Peyer's patch (tissue), 4 donors: ENCODE results near the gene CCNH. TPM values are rescaled to one million over a fixed set of nuclear protein-coding genes. Genes with fewer than 3 reads are reported as not detected.

Experiments used
- DNase-seq, 3 donors: peaks; one replicate each; pipeline ENCODE4 v3.0.0-alpha.2; 2017 to 2019
- H3K27ac ChIP-seq, 4 donors: fragments of 200-600 bp; sonication (generic); one replicate each; pipeline ENCODE4 v1.5.1; 2016 to 2019
- H3K27me3 ChIP-seq, 2 donors: fragments of 200-600 bp; sonication (generic); one replicate each; pipeline ENCODE4 v1.5.1; 2019
- H3K36me3 ChIP-seq, 3 donors: fragments of 200-600 bp; sonication (generic); one replicate each; pipeline ENCODE4 v1.5.1; 2016 to 2019
- H3K4me1 ChIP-seq, 4 donors: fragments of 200-600 bp; sonication (generic); one replicate each; pipeline ENCODE4 v1.5.1; 2016 to 2019
- H3K4me3 ChIP-seq, 4 donors: fragments of 200-600 bp; sonication (generic); 1 replicate in 3 of 4; 2 replicates in 1 of 4; pipeline ENCODE4 v1.5.1; 2016 to 2019; ENCODE audit warnings: mild to moderate bottlenecking in 1 of 4
- H3K9me3 ChIP-seq, 4 donors: fragments of 200-600 bp; sonication (generic); one replicate each; pipeline ENCODE4 v1.5.1; 2016 to 2019; ENCODE audit warnings: mild to moderate bottlenecking in 1 of 4
- POLR2A ChIP-seq, 2 donors: fragments of 450-650 bp; IDR thresholded peaks; one replicate each; pipeline ENCODE4 v1.5.1; 2017; ENCODE audit warnings: antibody characterized with exemption in 2 of 2, mild to moderate bottlenecking in 2 of 2, moderate library complexity in 2 of 2
- total RNA-seq, 4 donors: library from RNA; depleted of rRNA; stranded (reverse); fragments of >200 nt; gene quantifications; one replicate each; pipeline ENCODE4 v1.1.0, GENCODE V29; 2016
- TF ChIP-seq, protein P1 (sequence below), 6 experiments: fragments of 450-650 bp in 4 of 6; fragments of 200-600 bp in 2 of 6; sonication (generic) in 1 of 6; IDR thresholded peaks; one replicate each; pipeline ENCODE4 v1.5.1; 2017 to 2019; ENCODE audit warnings: antibody characterized with exemption in 6 of 6, mild to moderate bottlenecking in 3 of 6, moderate library complexity in 1 of 6

CCNH gene
- total RNA-seq, 4 donors from 2014 or later, result 81.7 to 370 (median 127) TPM

- H3K9me3 ChIP-seq, result no peaks in the 10 kb centered on the region
- H3K4me1 ChIP-seq, result no peaks in the 10 kb centered on the region
- no peaks in the 10 kb centered on the region for H3K27me3 ChIP-seq
- no peak for DNase-seq
- H3K36me3 ChIP-seq, result no peaks in the 10 kb centered on the region
- H3K27ac ChIP-seq, result no peak overlapping the region
- H3K4me3 ChIP-seq, result no peak overlapping the region
- TF ChIP-seq POLR2A (IDR thresholded peaks at IDR 0.05), result no peak
- TF ChIP-seq, protein P1, sequence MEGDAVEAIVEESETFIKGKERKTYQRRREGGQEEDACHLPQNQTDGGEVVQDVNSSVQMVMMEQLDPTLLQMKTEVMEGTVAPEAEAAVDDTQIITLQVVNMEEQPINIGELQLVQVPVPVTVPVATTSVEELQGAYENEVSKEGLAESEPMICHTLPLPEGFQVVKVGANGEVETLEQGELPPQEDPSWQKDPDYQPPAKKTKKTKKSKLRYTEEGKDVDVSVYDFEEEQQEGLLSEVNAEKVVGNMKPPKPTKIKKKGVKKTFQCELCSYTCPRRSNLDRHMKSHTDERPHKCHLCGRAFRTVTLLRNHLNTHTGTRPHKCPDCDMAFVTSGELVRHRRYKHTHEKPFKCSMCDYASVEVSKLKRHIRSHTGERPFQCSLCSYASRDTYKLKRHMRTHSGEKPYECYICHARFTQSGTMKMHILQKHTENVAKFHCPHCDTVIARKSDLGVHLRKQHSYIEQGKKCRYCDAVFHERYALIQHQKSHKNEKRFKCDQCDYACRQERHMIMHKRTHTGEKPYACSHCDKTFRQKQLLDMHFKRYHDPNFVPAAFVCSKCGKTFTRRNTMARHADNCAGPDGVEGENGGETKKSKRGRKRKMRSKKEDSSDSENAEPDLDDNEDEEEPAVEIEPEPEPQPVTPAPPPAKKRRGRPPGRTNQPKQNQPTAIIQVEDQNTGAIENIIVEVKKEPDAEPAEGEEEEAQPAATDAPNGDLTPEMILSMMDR (IDR thresholded peaks at IDR 0.05), result no peak
Observed at GRCh38 chr5:87430863-87431457, 18.2 kb upstream of the CCNH start.

DNA sequence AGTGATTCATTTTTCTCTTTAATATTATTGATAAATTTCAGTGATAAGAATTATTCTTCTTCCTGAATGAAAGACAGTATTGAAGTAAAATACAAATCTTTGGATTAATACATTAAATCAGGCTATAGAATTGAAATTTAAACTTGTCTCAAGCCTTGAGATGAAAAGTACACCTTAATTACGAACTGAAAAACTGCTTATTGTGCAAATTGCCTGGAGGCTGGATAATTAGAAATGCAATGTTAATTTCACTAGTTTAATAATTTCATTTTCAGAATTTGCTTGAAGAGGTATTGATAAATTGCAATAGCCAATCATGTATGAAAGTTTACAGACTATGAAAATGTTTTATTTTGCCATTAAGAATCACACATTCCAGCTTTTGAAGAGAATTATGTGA, 11.0 kb upstream of the CCNH start:
- Histone ChIP-seq H3K27me3 (no peaks in the 10 kb centered on the region), H3K4me1 (no peaks in the 10 kb centered on the region), H3K27ac (no peak overlapping the region), H3K4me3 (no peak overlapping the region), H3K36me3 (no peaks in the 10 kb centered on the region), H3K9me3 (no peaks in the 10 kb centered on the region)
- no peak for TF ChIP-seq POLR2A (IDR thresholded peaks at IDR 0.05)
- TF ChIP-seq, protein P1 (IDR thresholded peaks at IDR 0.05), result no peak
- DNase-seq, result no peak

GRCh38 chr5:87421307-87421706, 8.6 kb upstream of the CCNH start:
- H3K36me3 ChIP-seq, result no peaks in the 10 kb centered on the region
- H3K27ac ChIP-seq, result no peak overlapping the region
- H3K4me3 ChIP-seq, result no peak overlapping the region
- no peaks in the 10 kb centered on the region for H3K27me3 ChIP-seq
- TF ChIP-seq POLR2A (IDR thresholded peaks at IDR 0.05), result no peak
- TF ChIP-seq, protein P1 (IDR thresholded peaks at IDR 0.05), result no peak
- DNase-seq, result no peak
- no peaks in the 10 kb centered on the region for H3K4me1 ChIP-seq
- no peaks in the 10 kb centered on the region for H3K9me3 ChIP-seq

- no peak for DNase-seq
- Histone ChIP-seq H3K27me3 (no peaks in the 10 kb centered on the region), H3K4me1 (no peaks in the 10 kb centered on the region), H3K27ac (no peak overlapping the region), H3K36me3 (no peaks in the 10 kb centered on the region), H3K9me3 (no peaks in the 10 kb centered on the region), H3K4me3 (no peak overlapping the region)
- TF ChIP-seq, protein P1 (IDR thresholded peaks at IDR 0.05), result no peak
- TF ChIP-seq POLR2A (IDR thresholded peaks at IDR 0.05), result no peak
Observed at GRCh38 chr5:87418506-87418905, 5.8 kb upstream of the CCNH start.

DNA sequence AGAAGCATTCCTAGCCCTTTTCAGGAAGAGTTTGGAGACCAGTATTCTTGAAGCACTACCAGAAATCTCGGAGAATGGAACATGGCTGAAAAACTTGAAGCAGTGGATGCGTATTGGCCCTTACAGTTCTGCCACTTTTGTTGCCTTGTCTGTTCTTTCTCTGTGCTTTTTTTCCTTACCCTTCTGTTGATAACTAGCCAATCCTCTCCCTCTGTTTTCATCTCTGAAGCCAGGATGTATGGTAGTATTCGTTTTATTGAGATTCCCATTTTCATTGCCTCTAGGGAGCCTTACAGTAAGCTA, 564 bp upstream of the CCNH start:
- H3K4me3 ChIP-seq, result peak overlapping the region; percentile 72 to 84 (median 78)

More for the DNA sequence above, 564 bp upstream of the CCNH start:
- H3K27ac ChIP-seq, result peak overlapping the region; percentile 95 to 98 (median 98)
- H3K4me1 ChIP-seq, result peaks cover 0 to 28% (median 3%) of the 10 kb centered on the region in 4 donors
- peaks cover 0 to 22% (median 0%) of the 10 kb centered on the region in 3 donors for H3K36me3 ChIP-seq
- TF ChIP-seq, protein P1 (IDR thresholded peaks at IDR 0.05), result no peak
- no peak for TF ChIP-seq POLR2A (IDR thresholded peaks at IDR 0.05)
- H3K9me3 ChIP-seq, result no peaks in the 10 kb centered on the region
- H3K27me3 ChIP-seq, result no peaks in the 10 kb centered on the region
- DNase-seq, result no peak
